Upper lobe of left lung (tissue), 6 donors: ENCODE results near the gene RASD1. TPM values are rescaled to one million over a fixed set of nuclear protein-coding genes. Genes with fewer than 3 reads are reported as not detected.

Experiments
- ATAC-seq, 2 donors: fragments of 200-7000 bp; cut with Tn5 transposase; one replicate each; pipeline ENCODE4 v1.9.1; 2022; ENCODE audit warnings: mild to moderate bottlenecking in 2 of 2, moderate library complexity in 2 of 2; ENCODE audit not compliant: low FRiP score in 2 of 2
- DNase-seq, 2 donors: peaks; one replicate each; pipeline ENCODE4 v3.0.0-alpha.2; 2019 to 2020
- H3K27ac ChIP-seq, 4 donors: fragments of 200-600 bp; sonication (generic); one replicate each; pipeline ENCODE4 v1.5.1; 2016 to 2019
- H3K27me3 ChIP-seq, 4 donors: fragments of 200-600 bp; sonication (generic); one replicate each; pipeline ENCODE4 v1.5.1; 2017 to 2019
- H3K36me3 ChIP-seq, 4 donors: fragments of 200-600 bp; sonication (generic); one replicate each; pipeline ENCODE4 v1.5.1; 2016 to 2019
- H3K4me1 ChIP-seq, 4 donors: fragments of 200-600 bp; sonication (generic); one replicate each; pipeline ENCODE4 v1.5.1; 2018 to 2019
- H3K4me3 ChIP-seq, 4 donors: fragments of 200-600 bp; sonication (generic); one replicate each; pipeline ENCODE4 v1.5.1; 2017 to 2019; ENCODE audit warnings: mild to moderate bottlenecking in 2 of 4, moderate library complexity in 1 of 4
- H3K9me3 ChIP-seq, 4 donors: fragments of 200-600 bp; sonication (generic); one replicate each; pipeline ENCODE4 v1.5.1; 2018 to 2019
- EP300 ChIP-seq, 4 donors: sonication (generic); formaldehyde crosslinking; IDR thresholded peaks; one replicate each; pipeline ENCODE4 v1.5.1; 2017; ENCODE audit warnings: antibody characterized with exemption in 4 of 4, control low read depth in 2 of 4
- POLR2A ChIP-seq, 4 donors: fragments of 450-650 bp; IDR thresholded peaks; one replicate each; pipeline ENCODE4 v1.5.1; 2016 to 2017; ENCODE audit warnings: antibody characterized with exemption in 4 of 4, mild to moderate bottlenecking in 2 of 4
- POLR2AphosphoS5 ChIP-seq, 2 donors: sonication (generic); formaldehyde crosslinking; IDR thresholded peaks; one replicate each; pipeline ENCODE4 v1.5.1; 2017; ENCODE audit warnings: antibody characterized with exemption in 2 of 2
- WGBS, 2 donors: methylation state at CpG; one replicate each; pipeline ENCODE4 v1.1.5; 2017 to 2018; 5-methylcytosine and 5-hydroxymethylcytosine counted together
- total RNA-seq, 6 donors: library from RNA; depleted of rRNA in 4 of 6; stranded (reverse); fragments of >200 nt in 4 of 6; gene quantifications; one replicate each; pipeline versions ENCODE4 v1.1.0 to v1.2.1, GENCODE V29; 2016 to 2021
- TF ChIP-seq, protein P1 (sequence below), 6 experiments: fragments of 450-650 bp in 4 of 6; fragments of 200-600 bp in 2 of 6; sonication (generic) in 2 of 6; IDR thresholded peaks; one replicate each; pipeline ENCODE4 v1.5.1; 2016 to 2019; ENCODE audit warnings: antibody characterized with exemption in 6 of 6
- donor health status: DM: no; HTN: no; CAD: no; lungs with moderate emphysema.
- donor health status: DM: no; HTN: yes; CAD: no; lungs with severe emphysema.

The RASD1 gene
- total RNA-seq, 6 donors from 2014 or later: 28.5 to 68.1 (median 36.5) TPM

DNA sequence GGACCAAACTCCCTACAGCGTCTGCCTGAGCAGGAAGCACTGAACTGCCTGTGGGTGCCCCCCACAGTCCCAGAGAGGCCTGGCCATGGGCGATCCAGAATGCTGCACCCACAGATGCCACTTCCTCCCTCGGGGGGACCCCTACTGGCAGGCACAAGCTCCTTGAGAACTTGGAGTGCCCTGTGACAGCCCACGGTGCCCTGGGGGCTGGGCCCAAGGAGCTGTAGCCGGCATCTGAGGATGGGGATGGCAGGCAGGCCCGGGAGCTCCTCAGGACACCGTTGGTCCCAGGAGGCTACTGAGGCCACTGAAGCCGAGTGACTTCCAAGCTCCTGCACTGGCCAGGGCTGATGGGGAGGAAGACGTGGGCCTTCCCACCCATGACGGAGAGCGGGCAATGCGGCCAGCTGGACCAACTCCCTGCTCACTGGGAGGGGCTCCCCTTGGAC lies 15.1 kb upstream of the RASD1 start:
- Histone ChIP-seq H3K27ac (no peak overlapping the region), H3K9me3 (no peaks in the 10 kb centered on the region), H3K4me3 (no peak overlapping the region), H3K36me3 (no peaks in the 10 kb centered on the region), H3K27me3 (no peaks in the 10 kb centered on the region), H3K4me1 (peaks cover 3 to 10% (median 4%) of the 10 kb centered on the region in 4 donors)
- ATAC-seq: no peak
- WGBS, 2 donors: 76 to 82% methylated on average over 4 to 12 of the region's 12 CpGs
- DNase-seq: no peak
- no peak for TF ChIP-seq EP300 (IDR thresholded peaks at IDR 0.05)
- no peak for TF ChIP-seq POLR2AphosphoS5 (IDR thresholded peaks at IDR 0.05)
- TF ChIP-seq, protein P1, sequence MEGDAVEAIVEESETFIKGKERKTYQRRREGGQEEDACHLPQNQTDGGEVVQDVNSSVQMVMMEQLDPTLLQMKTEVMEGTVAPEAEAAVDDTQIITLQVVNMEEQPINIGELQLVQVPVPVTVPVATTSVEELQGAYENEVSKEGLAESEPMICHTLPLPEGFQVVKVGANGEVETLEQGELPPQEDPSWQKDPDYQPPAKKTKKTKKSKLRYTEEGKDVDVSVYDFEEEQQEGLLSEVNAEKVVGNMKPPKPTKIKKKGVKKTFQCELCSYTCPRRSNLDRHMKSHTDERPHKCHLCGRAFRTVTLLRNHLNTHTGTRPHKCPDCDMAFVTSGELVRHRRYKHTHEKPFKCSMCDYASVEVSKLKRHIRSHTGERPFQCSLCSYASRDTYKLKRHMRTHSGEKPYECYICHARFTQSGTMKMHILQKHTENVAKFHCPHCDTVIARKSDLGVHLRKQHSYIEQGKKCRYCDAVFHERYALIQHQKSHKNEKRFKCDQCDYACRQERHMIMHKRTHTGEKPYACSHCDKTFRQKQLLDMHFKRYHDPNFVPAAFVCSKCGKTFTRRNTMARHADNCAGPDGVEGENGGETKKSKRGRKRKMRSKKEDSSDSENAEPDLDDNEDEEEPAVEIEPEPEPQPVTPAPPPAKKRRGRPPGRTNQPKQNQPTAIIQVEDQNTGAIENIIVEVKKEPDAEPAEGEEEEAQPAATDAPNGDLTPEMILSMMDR (IDR thresholded peaks at IDR 0.05): no peak
- no peak for TF ChIP-seq POLR2A (IDR thresholded peaks at IDR 0.05)

DNA sequence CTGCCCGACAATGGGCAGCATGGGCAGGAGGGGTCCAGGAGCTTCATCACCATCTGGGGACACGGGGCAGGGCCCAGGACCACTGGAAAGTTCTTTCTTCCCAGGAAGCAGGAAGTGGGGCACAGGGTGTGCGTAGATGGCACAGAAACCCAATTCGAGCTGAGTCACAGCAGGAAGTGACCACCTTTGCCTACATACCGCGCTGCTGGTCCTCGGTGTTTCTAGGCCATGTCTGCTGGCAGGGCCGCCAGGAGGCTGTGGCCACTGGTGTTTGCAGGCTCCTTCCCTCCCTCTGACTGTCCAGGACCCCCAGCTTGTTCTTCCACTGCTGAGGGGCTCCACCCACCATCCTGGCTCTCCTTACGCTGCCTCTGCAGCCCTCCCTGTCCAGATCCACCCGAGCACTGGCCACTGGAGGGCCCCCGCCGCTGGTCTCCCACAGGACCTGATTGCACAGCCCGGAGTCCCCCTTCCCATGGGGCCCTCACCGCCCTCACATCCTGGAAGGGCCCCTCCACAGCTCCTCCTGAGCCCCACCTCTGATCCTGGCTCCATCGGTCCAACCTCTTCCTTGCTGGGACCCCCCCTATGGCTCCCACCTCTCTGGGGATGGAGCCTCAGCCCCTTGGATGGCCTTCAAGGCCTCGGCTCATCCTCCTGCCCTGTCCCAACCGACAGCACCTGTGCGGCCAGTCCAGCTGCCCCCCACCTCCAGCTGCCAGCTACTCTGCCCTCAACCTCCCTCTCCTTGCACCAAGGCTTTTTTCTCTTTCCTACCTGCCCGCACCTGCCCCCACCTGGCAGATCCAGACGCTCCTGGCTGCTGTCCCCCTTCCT lies 14.5 kb upstream of the RASD1 start:
- Histone ChIP-seq H3K9me3 (no peaks in the 10 kb centered on the region), H3K4me3 (no peak overlapping the region), H3K36me3 (no peaks in the 10 kb centered on the region), H3K4me1 (peaks cover 4 to 10% (median 7%) of the 10 kb centered on the region in 4 donors), H3K27ac (no peak overlapping the region), H3K27me3 (no peaks in the 10 kb centered on the region)
- DNase-seq (no peak), ATAC-seq (no peak)
- no peak for TF ChIP-seq POLR2A (IDR thresholded peaks at IDR 0.05)
- no peak for TF ChIP-seq EP300 (IDR thresholded peaks at IDR 0.05)
- no peak for TF ChIP-seq POLR2AphosphoS5 (IDR thresholded peaks at IDR 0.05)
- TF ChIP-seq, protein P1 (IDR thresholded peaks at IDR 0.05): no peak
- WGBS, 2 donors: 88 to 90% methylated on average over 20 of the region's 20 CpGs

DNA sequence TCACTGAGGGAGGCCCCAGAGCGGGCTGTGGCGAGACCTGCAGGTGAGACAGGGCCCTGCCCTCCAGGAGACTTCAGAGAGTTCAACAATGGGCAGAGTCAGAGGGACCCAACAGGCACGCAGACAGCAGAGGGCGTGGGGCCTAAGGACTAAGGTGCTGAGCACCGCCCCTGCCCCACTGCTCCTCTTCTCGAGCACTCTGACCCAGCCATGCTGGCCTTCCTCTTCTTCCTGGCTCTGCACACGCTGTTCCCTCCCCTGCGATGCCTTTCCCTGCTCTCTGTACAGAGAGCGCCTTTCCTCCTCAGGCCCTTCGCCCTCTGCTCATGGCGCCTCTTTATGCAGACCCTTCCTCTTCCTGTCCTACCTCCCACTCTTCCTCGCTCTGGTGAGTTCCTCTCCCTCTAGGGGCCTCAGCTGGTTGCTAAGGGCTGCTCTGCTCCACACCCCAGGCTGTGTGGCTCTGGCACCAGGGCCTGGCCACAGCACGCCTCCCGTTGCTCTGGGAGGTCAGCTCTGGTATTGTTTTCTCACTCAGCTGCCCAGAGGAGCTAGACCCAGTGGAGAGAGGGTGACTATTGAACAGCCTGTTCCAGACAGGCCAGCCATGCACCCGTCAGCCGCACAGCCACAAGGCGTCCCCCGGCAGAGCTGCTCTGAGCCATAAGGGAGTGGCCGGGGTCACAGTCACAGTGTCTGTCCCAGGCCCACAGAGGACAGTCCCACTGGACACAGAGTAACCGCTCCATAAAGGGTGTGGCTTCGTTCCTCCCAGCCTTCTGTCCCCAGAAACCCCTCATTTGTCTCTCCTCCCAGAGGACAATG lies 13.6 kb upstream of the RASD1 start:
- WGBS, 2 donors: 94 to 96% methylated on average over 10 to 19 of the region's 21 CpGs
- ATAC-seq (no peak), DNase-seq (no peak)
- Histone ChIP-seq H3K4me1 (peaks cover 4 to 10% (median 7%) of the 10 kb centered on the region in 4 donors), H3K27ac (no peak overlapping the region), H3K27me3 (no peaks in the 10 kb centered on the region), H3K36me3 (no peaks in the 10 kb centered on the region), H3K4me3 (no peak overlapping the region), H3K9me3 (no peaks in the 10 kb centered on the region)
- TF ChIP-seq POLR2A (IDR thresholded peaks at IDR 0.05) (no peak), EP300 (IDR thresholded peaks at IDR 0.05) (no peak), POLR2AphosphoS5 (IDR thresholded peaks at IDR 0.05) (no peak)
- TF ChIP-seq, protein P1 (IDR thresholded peaks at IDR 0.05): no peak

DNA sequence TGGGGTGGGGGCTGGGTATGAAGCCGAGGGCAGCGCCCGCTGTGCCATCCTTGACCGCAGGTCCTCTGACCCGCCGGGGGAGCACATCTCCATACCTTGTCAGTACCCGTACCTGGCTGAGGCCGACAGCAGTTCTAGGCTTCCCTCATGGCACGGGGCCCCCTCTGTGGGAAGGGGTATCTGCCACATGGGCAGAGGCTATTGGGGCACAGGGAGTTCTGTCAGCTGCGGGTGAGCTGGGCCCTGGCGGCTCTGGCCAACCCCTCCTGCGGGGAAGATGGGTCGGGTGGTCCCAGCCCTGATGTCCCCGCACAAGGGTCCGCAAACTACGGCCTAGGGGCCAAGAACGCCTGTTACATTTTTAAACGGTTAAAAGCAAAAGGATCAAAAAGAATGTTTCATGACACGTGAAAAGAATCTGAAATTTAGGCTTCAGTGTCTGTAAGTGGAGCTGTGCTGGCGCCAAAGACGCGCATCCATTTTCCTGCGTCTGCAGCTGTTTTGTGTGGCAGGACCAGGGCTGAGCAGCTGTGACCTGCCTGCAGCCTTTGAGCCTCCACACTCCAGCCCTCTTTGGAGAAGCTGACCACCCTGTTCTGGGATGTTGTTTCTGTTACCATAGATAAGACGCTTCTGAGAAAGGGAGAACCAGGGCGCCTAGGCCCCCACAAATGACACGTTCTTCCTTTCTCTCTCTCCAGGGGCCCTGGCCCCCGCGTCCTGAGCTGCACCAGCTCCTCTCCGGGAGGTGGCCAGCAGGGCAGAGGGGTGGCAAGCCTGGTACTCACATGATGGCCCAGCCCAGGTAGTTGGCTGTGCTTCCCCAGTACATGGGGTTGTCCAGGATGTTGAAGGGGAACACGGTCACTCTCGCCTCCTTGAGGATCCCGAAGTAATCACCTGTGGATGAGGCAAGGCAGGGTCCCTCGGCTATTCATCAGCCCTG lies 12.7 kb upstream of the RASD1 start:
- DNase-seq: no peak
- TF ChIP-seq EP300 (IDR thresholded peaks at IDR 0.05) (no peak), POLR2A (IDR thresholded peaks at IDR 0.05) (no peak), POLR2AphosphoS5 (IDR thresholded peaks at IDR 0.05) (no peak)
- TF ChIP-seq, protein P1 (IDR thresholded peaks at IDR 0.05): no peak
- H3K4me3 ChIP-seq: no peak overlapping the region
- 94 to 95% methylated on average over 24 to 33 of the region's 33 CpGs for WGBS, 2 donors
- H3K27ac ChIP-seq: no peak overlapping the region
- no peaks in the 10 kb centered on the region for H3K36me3 ChIP-seq
- ATAC-seq: no peak
- no peaks in the 10 kb centered on the region for H3K27me3 ChIP-seq
- peaks cover 4 to 10% (median 7%) of the 10 kb centered on the region in 4 donors for H3K4me1 ChIP-seq
- no peaks in the 10 kb centered on the region for H3K9me3 ChIP-seq
